Sigmoid colon (tissue), 4 donors: ENCODE results near the gene JUND.

Source experiments
- EP300 ChIP-seq, 4 donors: sonication (generic); formaldehyde crosslinking; IDR thresholded peaks; one replicate each; pipeline ENCODE4 v1.6.1; 2017; ENCODE audit warnings: antibody characterized with exemption in 4 of 4
- POLR2A ChIP-seq, 2 donors: fragments of 450-650 bp; IDR thresholded peaks; one replicate each; pipeline ENCODE4 v1.6.1; 2016; ENCODE audit warnings: antibody characterized with exemption in 2 of 2, mild to moderate bottlenecking in 2 of 2, moderate library complexity in 2 of 2
- TF ChIP-seq, protein P1 (sequence below), 4 experiments: fragments of 450-650 bp in 3 of 4; fragments of 200-600 bp in 1 of 4; IDR thresholded peaks; one replicate each; pipeline ENCODE4 v1.5.1; 2016 to 2019; ENCODE audit warnings: antibody characterized with exemption in 4 of 4, mild to moderate bottlenecking in 3 of 4, moderate library complexity in 2 of 4

DNA sequence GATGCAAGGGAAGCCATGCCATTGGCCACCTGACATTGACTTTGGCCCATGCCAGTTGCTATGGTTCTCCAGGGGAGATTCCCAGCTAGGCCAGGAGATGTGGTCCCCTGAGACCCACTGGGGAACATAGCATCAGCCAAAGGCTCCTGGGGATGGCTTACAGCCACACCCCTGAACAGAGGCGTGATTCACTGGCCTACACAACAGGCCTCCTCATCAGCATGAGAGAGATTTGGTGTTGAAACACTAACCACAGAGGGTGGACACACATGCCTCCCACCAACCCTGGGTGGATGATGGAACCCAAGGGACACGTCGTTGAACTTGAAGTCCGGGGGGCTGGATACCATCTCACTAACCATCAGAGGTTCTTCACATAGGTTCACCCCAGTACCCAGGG lies 21.5 kb downstream of the JUND start:
- TF ChIP-seq, protein P1, sequence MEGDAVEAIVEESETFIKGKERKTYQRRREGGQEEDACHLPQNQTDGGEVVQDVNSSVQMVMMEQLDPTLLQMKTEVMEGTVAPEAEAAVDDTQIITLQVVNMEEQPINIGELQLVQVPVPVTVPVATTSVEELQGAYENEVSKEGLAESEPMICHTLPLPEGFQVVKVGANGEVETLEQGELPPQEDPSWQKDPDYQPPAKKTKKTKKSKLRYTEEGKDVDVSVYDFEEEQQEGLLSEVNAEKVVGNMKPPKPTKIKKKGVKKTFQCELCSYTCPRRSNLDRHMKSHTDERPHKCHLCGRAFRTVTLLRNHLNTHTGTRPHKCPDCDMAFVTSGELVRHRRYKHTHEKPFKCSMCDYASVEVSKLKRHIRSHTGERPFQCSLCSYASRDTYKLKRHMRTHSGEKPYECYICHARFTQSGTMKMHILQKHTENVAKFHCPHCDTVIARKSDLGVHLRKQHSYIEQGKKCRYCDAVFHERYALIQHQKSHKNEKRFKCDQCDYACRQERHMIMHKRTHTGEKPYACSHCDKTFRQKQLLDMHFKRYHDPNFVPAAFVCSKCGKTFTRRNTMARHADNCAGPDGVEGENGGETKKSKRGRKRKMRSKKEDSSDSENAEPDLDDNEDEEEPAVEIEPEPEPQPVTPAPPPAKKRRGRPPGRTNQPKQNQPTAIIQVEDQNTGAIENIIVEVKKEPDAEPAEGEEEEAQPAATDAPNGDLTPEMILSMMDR (IDR thresholded peaks at IDR 0.05): no peak
- TF ChIP-seq POLR2A (IDR thresholded peaks at IDR 0.05) (no peak), EP300 (IDR thresholded peaks at IDR 0.05) (no peak)
